GM10266 (cell line): ENCODE results near the gene CPT1B.

ENCODE experiments used
- DNase-seq: peaks from one replicate; pipeline ENCODE4 v3.0.0; 2012; ENCODE audit errors: extremely low spot score
- CTCF ChIP-seq: IDR thresholded peaks from 2 replicates; pipeline ENCODE4 v1.5.1; 2012; ENCODE audit warnings: mild to moderate bottlenecking, low read depth; ENCODE audit not compliant: control insufficient read depth, insufficient read depth; ENCODE audit errors: missing control alignments

CPT1B gene

GRCh38 chr22:50595189-50595588, 17.0 kb upstream of the CPT1B start:
- DNase-seq: no peak
- no peak for TF ChIP-seq CTCF

GRCh38 chr22:50587407-50587806, 9.2 kb upstream of the CPT1B start:
- no peak for DNase-seq
- TF ChIP-seq CTCF: no peak

GRCh38 chr22:50586416-50586815, 8.2 kb upstream of the CPT1B start:
- no peak for TF ChIP-seq CTCF
- DNase-seq: no peak

GRCh38 chr22:50585781-50586180, 7.6 kb upstream of the CPT1B start:
- no peak for TF ChIP-seq CTCF

GRCh38 chr22:50585238-50585637, 7.0 kb upstream of the CPT1B start:
- no peak for DNase-seq
- TF ChIP-seq CTCF: no peak

More at GRCh38 chr22:50585781-50586180, 7.6 kb upstream of the CPT1B start:
- DNase-seq: no peak

DNA sequence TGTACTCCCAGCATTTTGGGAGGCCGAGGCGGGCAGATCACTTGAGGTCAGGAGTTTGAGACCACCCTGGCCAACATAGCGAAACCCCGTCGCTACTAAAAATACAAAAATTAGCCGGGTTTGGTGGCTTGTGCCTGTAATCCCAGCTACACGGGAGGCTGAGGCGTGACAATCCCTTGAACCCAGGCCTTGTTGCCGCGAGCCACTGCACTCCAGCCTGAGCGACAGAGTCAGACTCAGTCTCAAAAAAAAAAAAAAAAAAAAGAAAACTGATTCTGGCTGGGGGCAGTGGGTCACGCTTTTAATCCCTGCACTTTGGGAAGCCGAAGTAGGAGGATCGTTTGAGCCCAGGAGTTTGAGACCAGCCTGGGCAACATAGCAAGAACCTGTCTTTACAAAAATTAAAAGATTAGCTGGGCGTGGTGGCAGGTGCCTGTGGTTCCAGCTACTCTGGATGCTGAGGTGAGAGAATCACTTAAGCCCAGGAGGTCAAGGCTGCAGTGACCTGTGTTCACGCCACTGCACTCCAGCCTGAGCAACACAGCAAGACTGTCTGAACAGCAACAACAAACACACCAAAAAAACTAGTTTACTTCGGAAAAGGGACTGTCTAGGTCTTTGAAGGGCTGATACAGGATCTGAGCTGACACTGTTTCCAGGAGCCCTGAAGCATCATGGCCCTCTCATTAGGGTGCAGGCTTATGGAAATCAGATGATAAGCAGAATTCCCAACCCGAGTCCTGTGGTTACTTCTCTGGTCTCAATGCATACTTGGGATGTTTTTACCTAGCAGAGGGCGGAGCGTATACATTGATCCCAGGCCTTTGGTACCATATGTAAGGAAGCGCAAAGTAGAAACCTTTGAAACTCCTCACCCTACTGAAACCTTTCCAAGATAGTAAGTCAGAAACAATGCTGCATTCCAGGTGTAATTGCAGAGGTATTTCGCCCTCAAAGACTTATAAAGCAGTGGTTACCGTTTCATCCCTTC, 6.2 kb upstream of the CPT1B start:
- no peak for TF ChIP-seq CTCF
- DNase-seq: no peak

- no peak for TF ChIP-seq CTCF
- DNase-seq: no peak
Observed at GRCh38 chr22:50583294-50583861, 5.2 kb upstream of the CPT1B start.
